NCI-H1048 (cell line): ENCODE data around the gene ADAM22.
A peak's percentile ranks its signal among the peaks of the same experiment; 100 is the strongest.
"Not testable (repeated sequence)": the region's sequence is repeated elsewhere in the genome, so short reads cannot be mapped to it uniquely, and the experiment has no call there.

Source experiments
- DNase-seq: peaks from one replicate; lab custom pipeline; 2025; lab: John Stamatoyannopoulos, UW

ADAM22 gene

GRCh38 chr7:87933953-87934698 is at the start of gene ADAM22:
Gene ADAM22 (plus strand): TSS chr7:87934251. CDS start chr7:87934466, 215 bp downstream.
- peak; percentile 92 for DNase-seq

GRCh38 chr7:87885018-87885417 is 49.0 kb upstream of the ADAM22 start:
- no peak for DNase-seq

GRCh38 chr7:87886875-87887274 is 47.2 kb upstream of the ADAM22 start:
- DNase-seq: no peak

GRCh38 chr7:87895363-87895762 is 38.7 kb upstream of the ADAM22 start:
- no peak for DNase-seq

- no peak for DNase-seq
Observed at GRCh38 chr7:87899255-87899654, 34.8 kb upstream of the ADAM22 start.

GRCh38 chr7:87907136-87907906 is 26.7 kb upstream of the ADAM22 start:
- not testable (repeated sequence) for DNase-seq

- not testable (repeated sequence) for DNase-seq
Observed at GRCh38 chr7:87908814-87909213, 25.2 kb upstream of the ADAM22 start.

GRCh38 chr7:87912121-87912520 is 21.9 kb upstream of the ADAM22 start:
- DNase-seq: no peak

- DNase-seq: no peak
Observed at GRCh38 chr7:87918740-87919139, 15.3 kb upstream of the ADAM22 start.

GRCh38 chr7:87919875-87920274 is 14.2 kb upstream of the ADAM22 start:
- no peak for DNase-seq

GRCh38 chr7:87920578-87920977 is 13.5 kb upstream of the ADAM22 start:
- DNase-seq: no peak

- DNase-seq: not testable (repeated sequence)
Observed at GRCh38 chr7:87922759-87923395, 11.2 kb upstream of the ADAM22 start.

GRCh38 chr7:87926581-87927461 is 7.2 kb upstream of the ADAM22 start:
- DNase-seq: no peak

GRCh38 chr7:87933605-87933952 is 472 bp upstream of the ADAM22 start:
- DNase-seq: no peak

- DNase-seq: peak; percentile 9
Observed at GRCh38 chr7:87934699-87935383, 790 bp downstream of the ADAM22 start.

- no peak for DNase-seq
Observed at GRCh38 chr7:87935384-87935706, 1.3 kb downstream of the ADAM22 start.

GRCh38 chr7:87941138-87941537 is 7.1 kb downstream of the ADAM22 start:
- DNase-seq: no peak

GRCh38 chr7:87944547-87944946 is 10.5 kb downstream of the ADAM22 start:
- no peak for DNase-seq

- not testable (repeated sequence) for DNase-seq
Observed at GRCh38 chr7:87945926-87946325, 11.9 kb downstream of the ADAM22 start.

- DNase-seq: no peak
Observed at GRCh38 chr7:87948371-87948770, 14.3 kb downstream of the ADAM22 start.

- no peak for DNase-seq
Observed at GRCh38 chr7:87959336-87959735, 25.3 kb downstream of the ADAM22 start.
